Testis (tissue), 3 donors: Measurements from ENCODE around the gene SCNN1G. TPM values are rescaled to one million over a fixed set of nuclear protein-coding genes. Genes with fewer than 3 reads are reported as not detected.
"Not testable (repeated sequence)": the region's sequence is repeated elsewhere in the genome, so short reads cannot be mapped to it uniquely, and the experiment has no call there.

Source experiments
- DNase-seq: peaks from one replicate; pipeline ENCODE4 v3.0.0-alpha.2; 2019
- H3K27ac ChIP-seq, 2 donors: fragments of 200-600 bp; sonication (generic); one replicate each; pipeline ENCODE4 v1.5.1; 2019
- H3K27me3 ChIP-seq: fragments of 200-600 bp; sonication (generic); one replicate; pipeline ENCODE4 v1.5.1; 2019
- H3K36me3 ChIP-seq: fragments of 200-600 bp; sonication (generic); one replicate; pipeline ENCODE4 v1.5.1; 2017; ENCODE audit warnings: low read depth; ENCODE audit errors: missing control alignments
- H3K4me1 ChIP-seq: fragments of 200-600 bp; sonication (generic); one replicate; pipeline ENCODE4 v1.5.1; 2019
- H3K4me3 ChIP-seq, 2 donors: fragments of 200-600 bp; sonication (generic); one replicate each; pipeline ENCODE4 v1.5.1; 2017 to 2019
- H3K9me3 ChIP-seq: fragments of 200-600 bp; sonication (generic); one replicate; pipeline ENCODE4 v1.5.1; 2017
- CTCF ChIP-seq, 3 experiments: fragments of 450-650 bp in 2 of 3; fragments of 200-600 bp in 1 of 3; sonication (generic) in 1 of 3; IDR thresholded peaks; one replicate each; pipeline ENCODE4 v1.5.1; 2016 to 2019; ENCODE audit warnings: antibody characterized with exemption in 3 of 3, mild to moderate bottlenecking in 2 of 3, moderate library complexity in 1 of 3
- POLR2A ChIP-seq: fragments of 450-650 bp; IDR thresholded peaks from one replicate; pipeline ENCODE4 v1.6.1; 2017; ENCODE audit warnings: antibody characterized with exemption, mild to moderate bottlenecking, moderate library complexity
- WGBS, 2 donors: methylation state at CpG; one replicate each; pipeline ENCODE4 v1.1.5; 2018; 5-methylcytosine and 5-hydroxymethylcytosine counted together
- intact Hi-C: fragments of 100-400 bp; cut with DNase I; formaldehyde crosslinking; loops from one replicate; pipeline ENCODE4 v1.15.1; 2023; ENCODE audit warnings: low total_unique reads
- polyA plus RNA-seq: library from polyadenylated mRNA; stranded (reverse); fragments of 350-450 nt; fragmentation: Illumina TruSeq; extraction: RNeasy Lipid Tissue Mini Kit (QIAGEN cat#74804); gene quantifications from one replicate; pipeline ENCODE4 v1.2.3, GENCODE V29; 2014; ENCODE audit warnings: low read depth, low replicate concordance; ENCODE audit not compliant: insufficient read depth
- total RNA-seq, 2 donors: library from RNA; depleted of rRNA; stranded (reverse); fragments of >200 nt; gene quantifications; one replicate each; pipeline ENCODE4 v1.2.3, GENCODE V29; 2016

Gene SCNN1G
- total and polyA plus RNA-seq, 3 donors from 2014 or later = 0.16 to 0.19 TPM; not detected in 1

GRCh38 chr16:23143391-23143790 is 39.2 kb upstream of the SCNN1G start:
- 31 to 56% methylated on average over 3 of the region's 3 CpGs for WGBS, 2 donors
- H3K36me3 ChIP-seq = no peaks in the 10 kb centered on the region
- TF ChIP-seq POLR2A = no peak
- no peak for TF ChIP-seq CTCF (IDR thresholded peaks at IDR 0.05)
- intact Hi-C loops = no loop called here
- H3K4me3 ChIP-seq = no peak overlapping the region
- DNase-seq = no peak
- no peaks in the 10 kb centered on the region for H3K9me3 ChIP-seq
- peak overlapping the region; percentile 33 to 39 for H3K27ac ChIP-seq
- H3K27me3 ChIP-seq = no peaks in the 10 kb centered on the region
- peaks cover 41% of the 10 kb centered on the region for H3K4me1 ChIP-seq

DNA sequence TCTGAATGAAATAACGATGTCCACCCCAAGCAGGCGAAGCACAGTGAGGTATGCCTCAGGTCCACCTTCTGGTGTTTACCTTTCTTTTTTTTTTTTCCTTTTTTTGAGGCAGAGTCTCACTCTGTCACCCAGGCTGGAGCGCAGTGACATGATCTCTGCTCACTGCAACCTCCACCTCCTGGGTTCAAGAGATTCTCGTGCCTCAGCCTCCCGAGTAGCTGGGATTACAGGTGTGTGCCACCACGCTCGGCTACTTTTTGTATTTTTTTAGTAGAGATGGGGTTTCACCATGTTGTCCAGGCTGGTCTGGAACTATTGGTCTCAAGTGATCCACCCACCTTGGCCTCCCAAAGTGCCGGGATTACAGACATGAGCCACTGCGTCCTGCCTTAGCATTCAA is 38.2 kb upstream of the SCNN1G start:
- DNase-seq, H3K9me3 ChIP-seq, intact Hi-C loops, H3K36me3 ChIP-seq, H3K27me3 ChIP-seq, H3K4me3 ChIP-seq: not testable (repeated sequence)
- peaks cover 41% of the 10 kb centered on the region for H3K4me1 ChIP-seq
- 90 to 97% methylated on average over 9 of the region's 9 CpGs for WGBS, 2 donors
- peak overlapping the region in 1 of 2 donors; percentile 33 for H3K27ac ChIP-seq

DNA sequence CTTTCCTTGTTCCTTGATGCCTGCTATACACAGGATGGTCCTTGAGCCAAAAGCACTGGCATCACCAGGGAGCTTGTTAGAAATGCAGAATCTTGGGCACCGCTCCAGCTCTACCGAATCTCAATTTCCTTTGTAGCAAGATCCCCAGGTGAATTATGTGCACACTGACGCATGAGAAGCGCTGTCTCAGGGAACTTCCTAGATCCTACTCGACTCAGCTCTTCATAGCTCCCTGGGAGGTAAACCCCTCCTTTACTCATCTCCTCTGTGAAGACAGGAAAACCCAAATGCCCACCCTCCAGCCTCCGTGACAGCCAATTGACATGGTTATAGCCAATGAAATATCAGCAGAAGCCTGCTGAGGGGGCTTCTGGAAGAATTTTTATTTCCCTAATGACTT is 37.4 kb upstream of the SCNN1G start:
- Histone ChIP-seq H3K36me3 (no peaks in the 10 kb centered on the region), H3K4me1 (peaks cover 41% of the 10 kb centered on the region), H3K27me3 (no peaks in the 10 kb centered on the region), H3K4me3 (no peak overlapping the region), H3K9me3 (no peaks in the 10 kb centered on the region), H3K27ac (no peak overlapping the region)
- WGBS, 2 donors = 55 to 73% methylated on average over 6 of the region's 6 CpGs
- intact Hi-C loops = no loop called here
- no peak for TF ChIP-seq POLR2A
- no peak for TF ChIP-seq CTCF (IDR thresholded peaks at IDR 0.05)
- DNase-seq = no peak

- H3K4me3 ChIP-seq = no peak overlapping the region
- H3K27ac ChIP-seq = no peak overlapping the region
- 56 to 64% methylated on average over 3 of the region's 3 CpGs for WGBS, 2 donors
- no peak for TF ChIP-seq POLR2A
- TF ChIP-seq CTCF (IDR thresholded peaks at IDR 0.05) = no peak
- H3K4me1 ChIP-seq = peaks cover 37% of the 10 kb centered on the region
- no peaks in the 10 kb centered on the region for H3K27me3 ChIP-seq
- H3K9me3 ChIP-seq = no peaks in the 10 kb centered on the region
- DNase-seq = no peak
- intact Hi-C loops = no loop called here
- H3K36me3 ChIP-seq = no peaks in the 10 kb centered on the region
These were observed 36.9 kb upstream of the SCNN1G start for GRCh38 chr16:23145608-23146007.

DNA sequence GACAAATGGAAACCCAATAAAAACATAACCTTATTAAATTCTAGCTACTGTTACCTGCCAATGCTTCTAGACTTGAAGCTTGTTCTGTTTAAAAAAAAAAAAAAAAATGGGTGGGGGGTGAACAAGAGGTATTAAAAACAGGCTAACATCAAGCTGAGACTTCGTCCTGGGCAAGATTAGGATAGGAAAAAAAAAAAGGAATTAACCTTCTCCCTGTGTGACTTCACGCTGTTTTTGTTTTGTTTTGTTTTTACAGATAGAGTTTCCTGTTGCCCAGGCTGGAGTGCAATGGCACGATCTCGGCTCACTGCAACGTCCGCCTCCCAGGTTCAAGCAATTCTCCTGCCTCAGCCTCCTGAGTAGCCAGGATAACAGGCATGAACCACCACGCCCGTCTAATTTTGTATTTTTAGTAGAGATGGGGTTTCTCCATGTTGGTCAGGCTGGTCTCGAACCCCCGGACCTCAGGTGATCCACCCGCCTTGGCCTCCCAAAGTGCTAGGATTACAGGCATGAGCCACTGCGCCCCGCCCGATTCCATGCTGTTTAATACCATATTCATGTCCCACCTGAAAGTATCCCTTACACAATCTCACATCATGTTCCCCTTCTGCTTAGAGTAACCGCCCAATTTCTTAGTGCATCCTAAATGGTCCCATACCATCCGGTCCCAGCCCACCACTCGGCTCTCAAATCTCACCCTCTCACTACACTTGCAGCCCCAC is 35.5 kb upstream of the SCNN1G start:
- H3K4me1 ChIP-seq = peaks cover 37% of the 10 kb centered on the region
- intact Hi-C loops = no loop called here
- H3K4me3 ChIP-seq = no peak overlapping the region
- TF ChIP-seq POLR2A = no peak
- TF ChIP-seq CTCF (IDR thresholded peaks at IDR 0.05) = no peak
- H3K27ac ChIP-seq = no peak overlapping the region
- no peaks in the 10 kb centered on the region for H3K9me3 ChIP-seq
- no peaks in the 10 kb centered on the region for H3K36me3 ChIP-seq
- DNase-seq = no peak
- no peaks in the 10 kb centered on the region for H3K27me3 ChIP-seq
- WGBS, 2 donors = 54 to 65% methylated on average over 17 of the region's 17 CpGs
